Liver (tissue), 9 donors: ENCODE results near the gene HADHB. TPM values are rescaled to one million over a fixed set of nuclear protein-coding genes. Genes with fewer than 3 reads are reported as not detected.

Source experiments
- DNase-seq: peaks from one replicate; pipeline ENCODE4 v3.0.0-alpha.2; 2017; ENCODE audit warnings: low spot score
- H3K27ac ChIP-seq, 2 donors: one replicate each; pipeline ENCODE4 v1.7.0; 2013; ENCODE audit warnings: inconsistent platforms in 2 of 2, low read length in 2 of 2, control low read depth in 1 of 2, low read depth in 1 of 2, mild to moderate bottlenecking in 1 of 2
- H3K27me3 ChIP-seq, 4 donors: one replicate each; pipeline versions ENCODE4 v1.6.1 to v1.7.0; 2013; ENCODE audit warnings: low read length in 3 of 4, inconsistent platforms in 1 of 4, mild to moderate bottlenecking in 1 of 4, moderate library complexity in 1 of 4; ENCODE audit not compliant: control insufficient read depth in 4 of 4, insufficient read depth in 4 of 4
- H3K36me3 ChIP-seq, 4 donors: one replicate each; pipeline versions ENCODE4 v1.6.1 to v1.7.0; 2013; ENCODE audit warnings: low read length in 3 of 4, mild to moderate bottlenecking in 3 of 4, low read depth in 1 of 4, moderate library complexity in 1 of 4; ENCODE audit not compliant: control insufficient read depth in 4 of 4, insufficient read depth in 3 of 4
- H3K4me1 ChIP-seq, 4 donors: one replicate each; pipeline versions ENCODE4 v1.6.1 to v1.7.0; 2013; ENCODE audit warnings: low read length in 3 of 4, mild to moderate bottlenecking in 3 of 4, moderate library complexity in 1 of 4; ENCODE audit not compliant: control insufficient read depth in 4 of 4, insufficient read depth in 4 of 4
- H3K4me3 ChIP-seq, 3 donors: one replicate each; pipeline versions ENCODE4 v1.6.1 to v1.7.0; 2013; ENCODE audit warnings: low read length in 3 of 3, control low read depth in 1 of 3, low read depth in 1 of 3, mild to moderate bottlenecking in 1 of 3
- H3K9ac ChIP-seq, 2 donors: one replicate each; pipeline ENCODE4 v1.7.0; 2013; ENCODE audit warnings: low read length in 2 of 2, mild to moderate bottlenecking in 2 of 2, moderate library complexity in 2 of 2, control low read depth in 1 of 2, low read depth in 1 of 2
- H3K9me3 ChIP-seq, 4 donors: one replicate each; pipeline versions ENCODE4 v1.6.1 to v1.7.0; 2013; ENCODE audit warnings: low read length in 3 of 4; ENCODE audit not compliant: control insufficient read depth in 4 of 4
- ATF3 ChIP-seq: IDR thresholded peaks from 2 replicates; pipeline ENCODE4 v1.6.1; 2016; ENCODE audit warnings: antibody characterized with exemption
- CTCF ChIP-seq: fragments of 150-350 bp; IDR thresholded peaks from 2 replicates; pipeline ENCODE4 v1.5.1; 2017; ENCODE audit warnings: improper control_type of control experiment, low read depth, low read length; ENCODE audit not compliant: missing input control
- EGR1 ChIP-seq, 2 donors: IDR thresholded peaks; 2 replicates each; pipeline ENCODE4 v1.6.1; 2016 to 2018; ENCODE audit warnings: antibody characterized with exemption in 2 of 2, low read depth in 2 of 2
- FOXA1 ChIP-seq: IDR thresholded peaks from 2 replicates; pipeline ENCODE4 v1.6.1; 2016; ENCODE audit warnings: antibody characterized with exemption
- FOXA2 ChIP-seq: IDR thresholded peaks from 2 replicates; pipeline ENCODE4 v1.6.1; 2016; ENCODE audit warnings: antibody characterized with exemption
- GABPA ChIP-seq, 2 donors: IDR thresholded peaks in 1 of 2; conservative IDR thresholded peaks in 1 of 2; 2 replicates each; pipeline ENCODE4 v1.6.1; 2016; ENCODE audit warnings: antibody characterized with exemption in 2 of 2, mild to moderate bottlenecking in 1 of 2, moderate library complexity in 1 of 2
- HNF4A ChIP-seq, 2 donors: conservative IDR thresholded peaks; 2 replicates each; pipeline ENCODE4 v1.6.1; 2016; ENCODE audit warnings: antibody characterized with exemption in 2 of 2, mild to moderate bottlenecking in 2 of 2
- HNF4G ChIP-seq: IDR thresholded peaks from 2 replicates; pipeline ENCODE4 v1.6.1; 2016; ENCODE audit warnings: antibody characterized with exemption
- JUND ChIP-seq, 2 donors: IDR thresholded peaks; 2 replicates each; pipeline ENCODE4 v1.6.1; 2016; ENCODE audit warnings: antibody characterized with exemption in 2 of 2
- MAX ChIP-seq: IDR thresholded peaks from 2 replicates; pipeline ENCODE4 v1.6.1; 2016; ENCODE audit warnings: antibody characterized with exemption
- NR2F2 ChIP-seq: IDR thresholded peaks from 2 replicates; pipeline ENCODE4 v1.6.1; 2016; ENCODE audit warnings: antibody characterized with exemption
- RAD21 ChIP-seq, 2 donors: IDR thresholded peaks; 2 replicates each; pipeline ENCODE4 v1.6.1; 2016; ENCODE audit warnings: antibody characterized with exemption in 2 of 2, mild to moderate bottlenecking in 2 of 2
- REST ChIP-seq: IDR thresholded peaks from 2 replicates; pipeline ENCODE4 v1.6.1; 2016; ENCODE audit warnings: antibody characterized with exemption, mild to moderate bottlenecking
- RXRA ChIP-seq, 2 donors: IDR thresholded peaks; 2 replicates each; pipeline ENCODE4 v1.6.1; 2017 to 2018; ENCODE audit warnings: antibody characterized with exemption in 2 of 2, mild to moderate bottlenecking in 1 of 2
- SP1 ChIP-seq: IDR thresholded peaks from 2 replicates; pipeline ENCODE4 v1.6.1; 2018; ENCODE audit warnings: antibody characterized with exemption, mild to moderate bottlenecking
- TAF1 ChIP-seq: conservative IDR thresholded peaks from 2 replicates; pipeline ENCODE4 v1.6.1; 2016; ENCODE audit warnings: antibody characterized with exemption, mild to moderate bottlenecking
- YY1 ChIP-seq: IDR thresholded peaks from 2 replicates; pipeline ENCODE4 v1.6.1; 2016; ENCODE audit warnings: antibody characterized with exemption, mild to moderate bottlenecking
- ZBTB33 ChIP-seq: IDR thresholded peaks from 2 replicates; pipeline ENCODE4 v1.6.1; 2016; ENCODE audit warnings: antibody characterized with exemption
- WGBS: extraction: QIAGEN DNeasy Blood & Tissue Kit; methylation state at CpG from one replicate; pipeline ENCODE4 v1.1.7; 2013; 5-methylcytosine and 5-hydroxymethylcytosine counted together
- polyA plus RNA-seq, 2 donors: library from polyadenylated mRNA; stranded (reverse) in 1 of 2; unstranded in 1 of 2; fragments of 200-250 nt in 1 of 2; fragments of >200 nt in 1 of 2; fragmentation: Nextera tagmentation in 1 of 2; extraction: Ambion mirVana in 1 of 2; gene quantifications; one replicate each; pipeline versions ENCODE4 v1.2.1 to v1.2.3, GENCODE V29; 2013 to 2015
- total RNA-seq, 2 donors: library from RNA; depleted of rRNA; stranded (reverse); fragments of >200 nt; gene quantifications; one replicate each; pipeline ENCODE4 v1.2.3, GENCODE V29; 2014
- donor health status: healthy.
- donor health status: healthy.
- donor health status: healthy.
- donor health status: healthy.
- donor health status: healthy.

Gene HADHB
- total and polyA plus RNA-seq, 4 donors: 103 to 284 (median 261) TPM

- Histone ChIP-seq H3K4me1 (peaks cover 10 to 25% (median 19%) of the 10 kb centered on the region in 4 donors), H3K4me3 (no peak overlapping the region), H3K27me3 (no peaks in the 10 kb centered on the region), H3K9me3 (no peaks in the 10 kb centered on the region), H3K36me3 (peaks cover 0 to 2% (median 1%) of the 10 kb centered on the region in 4 donors), H3K9ac (no peak overlapping the region), H3K27ac (no peak overlapping the region)
- no peak for TF ChIP-seq JUND (IDR thresholded peaks at IDR 0.05)
- no peak for TF ChIP-seq ZBTB33
- no peak for TF ChIP-seq HNF4A (conservative IDR thresholded peaks at IDR 0.05)
- no peak for TF ChIP-seq RXRA (IDR thresholded peaks at IDR 0.05)
- TF ChIP-seq CTCF: no peak
- no peak for TF ChIP-seq MAX
- no peak for TF ChIP-seq SP1
- no peak for TF ChIP-seq HNF4G
- no peak for TF ChIP-seq YY1
- no peak for TF ChIP-seq NR2F2
- TF ChIP-seq FOXA1: no peak
- TF ChIP-seq REST: no peak
- TF ChIP-seq ATF3: no peak
- no peak for TF ChIP-seq GABPA (IDR thresholded peaks at IDR 0.05 in 1 of 2, conservative IDR thresholded peaks at IDR 0.05 in 1 of 2)
- no peak for TF ChIP-seq FOXA2
- TF ChIP-seq EGR1 (IDR thresholded peaks at IDR 0.05; ENCODE audit: low read depth in 2 of 2): no peak
- no peak for DNase-seq
These were observed 25.6 kb downstream of the HADHB start for GRCh38 chr2:26270373-26270772.

- Histone ChIP-seq H3K27ac (peak overlapping the region; percentile 42 to 64), H3K27me3 (no peaks in the 10 kb centered on the region), H3K9ac (no peak overlapping the region), H3K36me3 (peaks cover 0 to 19% (median 12%) of the 10 kb centered on the region in 4 donors), H3K4me1 (peaks cover 11 to 29% (median 22%) of the 10 kb centered on the region in 4 donors), H3K4me3 (no peak overlapping the region), H3K9me3 (no peaks in the 10 kb centered on the region)
- WGBS: 57% methylated on average over 2 of the region's 2 CpGs
- no peak for DNase-seq
- TF ChIP-seq ATF3: no peak
- TF ChIP-seq TAF1: no peak
- TF ChIP-seq YY1: no peak
- TF ChIP-seq JUND (IDR thresholded peaks at IDR 0.05): no peak
- no peak for TF ChIP-seq FOXA1
- no peak for TF ChIP-seq EGR1 (IDR thresholded peaks at IDR 0.05; ENCODE audit: low read depth in 2 of 2)
- TF ChIP-seq NR2F2: no peak
- no peak for TF ChIP-seq ZBTB33
- no peak for TF ChIP-seq HNF4A (conservative IDR thresholded peaks at IDR 0.05)
- TF ChIP-seq FOXA2: no peak
- TF ChIP-seq RAD21 (IDR thresholded peaks at IDR 0.05): no peak
- no peak for TF ChIP-seq GABPA (IDR thresholded peaks at IDR 0.05 in 1 of 2, conservative IDR thresholded peaks at IDR 0.05 in 1 of 2)
- TF ChIP-seq SP1: no peak
- no peak for TF ChIP-seq RXRA (IDR thresholded peaks at IDR 0.05)
- no peak for TF ChIP-seq REST
These were observed 28.8 kb downstream of the HADHB start for GRCh38 chr2:26273501-26273900.
